Measurements from ENCODE around the gene TMEM92.

DNA sequence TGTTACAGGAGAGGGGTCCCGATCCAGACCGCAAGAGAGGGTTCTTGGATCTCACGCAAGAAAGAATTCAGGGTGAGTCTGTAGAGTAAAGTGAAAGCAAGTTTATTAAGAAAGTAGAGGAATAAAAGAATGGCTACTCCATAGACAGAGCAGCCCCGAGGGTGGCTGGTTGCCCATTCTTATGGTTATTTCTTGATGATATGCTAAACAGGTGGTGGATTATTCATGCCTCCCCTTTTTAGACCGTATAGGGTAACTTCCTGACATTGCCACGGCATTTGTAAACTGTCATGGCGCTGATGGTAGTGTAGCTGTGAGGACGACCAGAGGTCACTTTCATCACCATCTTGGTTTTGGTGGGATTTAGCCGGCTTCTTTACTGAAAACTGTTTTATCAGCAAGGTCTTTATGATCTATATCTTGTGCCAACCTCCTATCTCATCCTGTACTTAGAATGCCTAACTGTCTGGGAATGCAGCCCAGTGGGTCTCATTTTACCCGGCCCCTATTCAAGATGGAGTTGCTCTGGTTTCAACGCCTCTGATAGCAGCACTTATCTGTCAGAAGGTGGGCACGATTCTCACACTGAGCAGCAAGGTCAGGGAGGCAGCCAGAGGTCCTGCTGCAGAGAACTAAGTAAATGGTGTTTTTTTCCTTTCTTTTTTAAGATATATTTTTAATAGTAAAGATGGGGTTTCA is 45.2 kb downstream of the TMEM92 start:
- no peak for TF ChIP-seq POLR2A (IDR thresholded peaks at IDR 0.05)
- TF ChIP-seq, protein P1, sequence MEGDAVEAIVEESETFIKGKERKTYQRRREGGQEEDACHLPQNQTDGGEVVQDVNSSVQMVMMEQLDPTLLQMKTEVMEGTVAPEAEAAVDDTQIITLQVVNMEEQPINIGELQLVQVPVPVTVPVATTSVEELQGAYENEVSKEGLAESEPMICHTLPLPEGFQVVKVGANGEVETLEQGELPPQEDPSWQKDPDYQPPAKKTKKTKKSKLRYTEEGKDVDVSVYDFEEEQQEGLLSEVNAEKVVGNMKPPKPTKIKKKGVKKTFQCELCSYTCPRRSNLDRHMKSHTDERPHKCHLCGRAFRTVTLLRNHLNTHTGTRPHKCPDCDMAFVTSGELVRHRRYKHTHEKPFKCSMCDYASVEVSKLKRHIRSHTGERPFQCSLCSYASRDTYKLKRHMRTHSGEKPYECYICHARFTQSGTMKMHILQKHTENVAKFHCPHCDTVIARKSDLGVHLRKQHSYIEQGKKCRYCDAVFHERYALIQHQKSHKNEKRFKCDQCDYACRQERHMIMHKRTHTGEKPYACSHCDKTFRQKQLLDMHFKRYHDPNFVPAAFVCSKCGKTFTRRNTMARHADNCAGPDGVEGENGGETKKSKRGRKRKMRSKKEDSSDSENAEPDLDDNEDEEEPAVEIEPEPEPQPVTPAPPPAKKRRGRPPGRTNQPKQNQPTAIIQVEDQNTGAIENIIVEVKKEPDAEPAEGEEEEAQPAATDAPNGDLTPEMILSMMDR (IDR thresholded peaks at IDR 0.05): no peak
